ENCODE results near the gene DECR2.

DECR2 gene

DNA sequence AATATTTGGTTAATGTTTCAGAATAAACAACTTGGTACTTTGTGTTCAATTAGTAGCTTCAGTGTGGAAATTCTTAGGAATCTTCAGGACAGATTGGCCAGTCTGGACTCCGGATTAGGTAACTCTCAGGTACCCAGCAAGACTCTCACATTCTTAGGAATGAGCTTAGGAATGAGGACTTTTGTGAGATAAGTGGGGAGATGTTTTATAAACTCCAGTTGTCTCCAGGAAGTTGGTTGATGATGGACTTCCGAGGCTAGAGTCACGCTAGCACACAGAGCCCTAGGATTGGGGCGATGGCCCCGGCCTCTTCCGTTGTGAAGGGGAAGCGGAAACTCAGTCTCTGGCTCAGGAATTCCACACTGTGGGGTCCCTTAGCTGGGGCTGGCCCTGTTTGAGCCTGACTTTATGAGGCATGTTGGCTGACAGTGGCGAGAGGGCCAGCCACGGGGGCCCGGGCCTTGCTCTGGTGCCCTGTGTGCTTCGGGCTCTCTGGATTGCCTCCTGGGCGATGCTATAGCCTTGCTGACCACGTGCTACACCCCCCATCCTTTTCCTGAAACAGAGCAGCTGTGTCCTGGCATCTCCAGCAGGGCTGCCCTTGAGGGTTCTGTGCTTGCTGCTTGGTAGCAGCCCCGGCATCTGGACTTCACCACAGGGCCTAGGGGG, 56.2 kb downstream of the DECR2 start:
- Histone ChIP-seq H3K9me3 (ENCODE audit: insufficient read depth, low read depth, low read length) (no peaks in the 10 kb centered on the region), H3K27me3 (ENCODE audit: insufficient read depth, low read length, poor library complexity, severe bottlenecking) (no peaks in the 10 kb centered on the region), H2AFZ (ENCODE audit: low read length) (no peak overlapping the region), H3K79me2 (ENCODE audit: insufficient read depth, low read length) (no peaks in the 10 kb centered on the region), H3K4me1 (ENCODE audit: insufficient read depth, low read length, poor library complexity, severe bottlenecking) (no peaks in the 10 kb centered on the region), H3K36me3 (ENCODE audit: insufficient read depth, low read length) (no peaks in the 10 kb centered on the region), H3K9ac (ENCODE audit: low read depth, low read length, poor library complexity, severe bottlenecking) (no peak overlapping the region), H4K20me1 (ENCODE audit: insufficient read depth, low read length, poor library complexity, severe bottlenecking) (no peaks in the 10 kb centered on the region), H3K4me2 (ENCODE audit: low read depth, low read length, poor library complexity, severe bottlenecking) (no peak overlapping the region), H3F3A (ENCODE audit: low read depth) (no peaks in the 10 kb centered on the region), H3K9me2 (replicated peaks; ENCODE audit: low read depth, low read length) (no peaks in the 10 kb centered on the region), H3K4me3 (ENCODE audit: low read length, poor library complexity, severe bottlenecking) (no peak overlapping the region)
- TF ChIP-seq, protein P1, sequence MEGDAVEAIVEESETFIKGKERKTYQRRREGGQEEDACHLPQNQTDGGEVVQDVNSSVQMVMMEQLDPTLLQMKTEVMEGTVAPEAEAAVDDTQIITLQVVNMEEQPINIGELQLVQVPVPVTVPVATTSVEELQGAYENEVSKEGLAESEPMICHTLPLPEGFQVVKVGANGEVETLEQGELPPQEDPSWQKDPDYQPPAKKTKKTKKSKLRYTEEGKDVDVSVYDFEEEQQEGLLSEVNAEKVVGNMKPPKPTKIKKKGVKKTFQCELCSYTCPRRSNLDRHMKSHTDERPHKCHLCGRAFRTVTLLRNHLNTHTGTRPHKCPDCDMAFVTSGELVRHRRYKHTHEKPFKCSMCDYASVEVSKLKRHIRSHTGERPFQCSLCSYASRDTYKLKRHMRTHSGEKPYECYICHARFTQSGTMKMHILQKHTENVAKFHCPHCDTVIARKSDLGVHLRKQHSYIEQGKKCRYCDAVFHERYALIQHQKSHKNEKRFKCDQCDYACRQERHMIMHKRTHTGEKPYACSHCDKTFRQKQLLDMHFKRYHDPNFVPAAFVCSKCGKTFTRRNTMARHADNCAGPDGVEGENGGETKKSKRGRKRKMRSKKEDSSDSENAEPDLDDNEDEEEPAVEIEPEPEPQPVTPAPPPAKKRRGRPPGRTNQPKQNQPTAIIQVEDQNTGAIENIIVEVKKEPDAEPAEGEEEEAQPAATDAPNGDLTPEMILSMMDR (conservative IDR thresholded peaks at IDR 0.05; ENCODE audit: low read length), result no peak
- TF ChIP-seq EZH2phosphoT487 (IDR thresholded peaks at IDR 0.05; ENCODE audit: borderline replicate concordance), result no peak

DNA sequence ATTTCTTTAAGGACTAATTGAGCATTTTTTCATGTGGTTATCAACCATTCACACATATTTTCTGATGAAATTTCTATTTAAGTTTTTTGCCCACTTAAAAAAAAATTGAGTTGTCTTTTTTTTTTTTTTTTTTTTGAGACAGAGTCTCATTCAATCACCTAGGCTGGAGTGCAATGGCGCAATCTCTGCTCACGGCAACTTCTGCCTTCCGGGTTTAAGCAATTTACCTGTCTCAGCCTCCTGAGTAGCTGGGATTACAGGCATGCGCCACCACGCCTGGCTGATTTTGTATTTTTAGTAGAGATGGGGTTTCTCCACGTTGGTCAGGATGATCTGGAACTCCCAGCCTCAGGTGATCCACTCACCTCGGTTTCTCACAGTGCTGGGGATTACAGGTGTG, 58.1 kb downstream of the DECR2 start:
- no peak overlapping the region for H3K4me3 ChIP-seq (ENCODE audit: low read length, poor library complexity, severe bottlenecking)
- no peaks in the 10 kb centered on the region for H4K20me1 ChIP-seq (ENCODE audit: insufficient read depth, low read length, poor library complexity, severe bottlenecking)
- no peaks in the 10 kb centered on the region for H3K9me3 ChIP-seq (ENCODE audit: insufficient read depth, low read depth, low read length)
- H3K79me2 ChIP-seq (ENCODE audit: insufficient read depth, low read length), result no peaks in the 10 kb centered on the region
- H3K36me3 ChIP-seq (ENCODE audit: insufficient read depth, low read length), result peaks cover 4% of the 10 kb centered on the region; the same call in 1 of the 2 replicates
- H3K27me3 ChIP-seq (ENCODE audit: insufficient read depth, low read length, poor library complexity, severe bottlenecking), result no peaks in the 10 kb centered on the region
- H3K9ac ChIP-seq (ENCODE audit: low read depth, low read length, poor library complexity, severe bottlenecking), result no peak overlapping the region
- H3K4me2 ChIP-seq (ENCODE audit: low read depth, low read length, poor library complexity, severe bottlenecking), result no peak overlapping the region
- H3K4me1 ChIP-seq (ENCODE audit: insufficient read depth, low read length, poor library complexity, severe bottlenecking), result no peaks in the 10 kb centered on the region
- TF ChIP-seq, protein P1 (conservative IDR thresholded peaks at IDR 0.05; ENCODE audit: low read length), result no peak
- TF ChIP-seq EZH2phosphoT487 (IDR thresholded peaks at IDR 0.05; ENCODE audit: borderline replicate concordance), result no peak
- H2AFZ ChIP-seq (ENCODE audit: low read length), result no peak overlapping the region
- no peaks in the 10 kb centered on the region for H3F3A ChIP-seq (ENCODE audit: low read depth)
- H3K9me2 ChIP-seq (replicated peaks; ENCODE audit: low read depth, low read length), result no peaks in the 10 kb centered on the region

DNA sequence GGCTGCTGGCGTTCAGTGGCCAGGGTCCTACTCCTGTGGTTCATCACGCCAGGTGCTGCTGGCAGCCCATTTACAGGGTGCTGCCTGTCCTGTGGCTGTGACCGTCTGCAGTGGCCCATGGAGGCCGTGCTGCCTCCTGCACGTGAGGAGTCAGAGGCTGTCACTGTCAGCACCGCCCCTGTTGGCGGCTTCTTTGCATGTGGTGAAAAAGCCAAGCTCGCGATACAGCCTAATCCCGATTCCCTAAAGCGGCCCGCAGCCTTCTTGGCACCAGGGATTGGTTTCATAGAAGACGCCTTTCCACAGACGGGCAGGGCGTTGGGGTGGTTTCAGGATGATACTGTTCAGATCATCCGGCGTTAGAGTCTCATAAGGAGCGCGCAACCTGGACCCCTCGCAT, 59.1 kb downstream of the DECR2 start:
- no peaks in the 10 kb centered on the region for H3K4me1 ChIP-seq (ENCODE audit: insufficient read depth, low read length, poor library complexity, severe bottlenecking)
- H2AFZ ChIP-seq (ENCODE audit: low read length), result no peak overlapping the region
- H3K36me3 ChIP-seq (ENCODE audit: insufficient read depth, low read length), result peaks cover 4% of the 10 kb centered on the region; the same call in 1 of the 2 replicates
- no peaks in the 10 kb centered on the region for H3K27me3 ChIP-seq (ENCODE audit: insufficient read depth, low read length, poor library complexity, severe bottlenecking)
- no peaks in the 10 kb centered on the region for H3K9me2 ChIP-seq (replicated peaks; ENCODE audit: low read depth, low read length)
- H3K9me3 ChIP-seq (ENCODE audit: insufficient read depth, low read depth, low read length), result no peaks in the 10 kb centered on the region
- H3K4me2 ChIP-seq (ENCODE audit: low read depth, low read length, poor library complexity, severe bottlenecking), result no peak overlapping the region
- no peaks in the 10 kb centered on the region for H3F3A ChIP-seq (ENCODE audit: low read depth)
- H3K4me3 ChIP-seq (ENCODE audit: low read length, poor library complexity, severe bottlenecking), result no peak overlapping the region
- no peak for TF ChIP-seq EZH2phosphoT487 (IDR thresholded peaks at IDR 0.05; ENCODE audit: borderline replicate concordance)
- TF ChIP-seq, protein P1 (conservative IDR thresholded peaks at IDR 0.05; ENCODE audit: low read length), result no peak
- no peaks in the 10 kb centered on the region for H3K79me2 ChIP-seq (ENCODE audit: insufficient read depth, low read length)
- H4K20me1 ChIP-seq (ENCODE audit: insufficient read depth, low read length, poor library complexity, severe bottlenecking), result no peaks in the 10 kb centered on the region
- no peak overlapping the region for H3K9ac ChIP-seq (ENCODE audit: low read depth, low read length, poor library complexity, severe bottlenecking)

Measured in Loucy (cell line).